ENCODE results near the gene RPP21. TPM values are rescaled to one million over a fixed set of nuclear protein-coding genes. Genes with fewer than 3 reads are reported as not detected.

The RPP21 gene
- total RNA-seq, 1 donor from 2014 or later, result 262 TPM

- no peak overlapping the region for H3K27ac ChIP-seq
- no peaks in the 10 kb centered on the region for H3K9me3 ChIP-seq
- DNase-seq (ENCODE audit: low spot score in 2 of 2), result no peak
- no peak overlapping the region for H3K4me3 ChIP-seq
- H3K36me3 ChIP-seq, result peaks cover 38 to 39% of the 10 kb centered on the region in 2 donors
- no peaks in the 10 kb centered on the region for H3K27me3 ChIP-seq
- H3K4me1 ChIP-seq, result peaks cover 0 to 20% of the 10 kb centered on the region in 2 donors
- TF ChIP-seq CTCF (IDR thresholded peaks at IDR 0.05), result no peak
- intact Hi-C loops (cut with DNase I), result loop anchor here (5.0 to 10.0 kb wide), 2 partner anchors 705 to 943 kb away; partner anchors contain the start of gene HLA-C
Observed at GRCh38 chr6:30329331-30329730, 15.6 kb upstream of the RPP21 start.

GRCh38 chr6:30331981-30332380 is 13.0 kb upstream of the RPP21 start:
- Histone ChIP-seq H3K27ac (no peak overlapping the region), H3K36me3 (peaks cover 61 to 65% of the 10 kb centered on the region in 2 donors), H3K9me3 (no peaks in the 10 kb centered on the region), H3K27me3 (no peaks in the 10 kb centered on the region), H3K4me3 (no peak overlapping the region), H3K4me1 (peaks cover 0 to 7% of the 10 kb centered on the region in 2 donors)
- TF ChIP-seq CTCF (IDR thresholded peaks at IDR 0.05), result no peak
- intact Hi-C loops (cut with DNase I), result no loop called here
- no peak for DNase-seq (ENCODE audit: low spot score in 2 of 2)

- TF ChIP-seq CTCF (IDR thresholded peaks at IDR 0.05), result no peak
- intact Hi-C loops (cut with DNase I), result no loop called here
- Histone ChIP-seq H3K27me3 (no peaks in the 10 kb centered on the region), H3K4me1 (no peaks in the 10 kb centered on the region), H3K27ac (no peak overlapping the region), H3K4me3 (no peak overlapping the region), H3K36me3 (peaks cover 68 to 86% of the 10 kb centered on the region in 2 donors), H3K9me3 (no peaks in the 10 kb centered on the region)
- DNase-seq (ENCODE audit: low spot score in 2 of 2), result no peak
Observed at GRCh38 chr6:30334075-30334783, 10.7 kb upstream of the RPP21 start.

GRCh38 chr6:30340589-30341054 is 4.3 kb upstream of the RPP21 start:
- Histone ChIP-seq H3K27ac (no peak overlapping the region), H3K4me3 (no peak overlapping the region), H3K4me1 (no peaks in the 10 kb centered on the region), H3K27me3 (no peaks in the 10 kb centered on the region), H3K9me3 (no peaks in the 10 kb centered on the region), H3K36me3 (peaks cover 35 to 65% of the 10 kb centered on the region in 2 donors)
- intact Hi-C loops (cut with DNase I), result loop anchor here (10.0 kb wide), 1 partner anchor 214 kb away; the partner anchor contains the start of genes GNL1 and PRR3
- TF ChIP-seq CTCF (IDR thresholded peaks at IDR 0.05), result no peak
- DNase-seq (ENCODE audit: low spot score in 2 of 2), result no peak

GRCh38 chr6:30341218-30341617 is 3.7 kb upstream of the RPP21 start:
- H3K27ac ChIP-seq, result no peak overlapping the region
- intact Hi-C loops (cut with DNase I), result loop anchor here (10.0 kb wide), 1 partner anchor 214 kb away; the partner anchor contains the start of genes GNL1 and PRR3
- peaks cover 29 to 60% of the 10 kb centered on the region in 2 donors for H3K36me3 ChIP-seq
- TF ChIP-seq CTCF (IDR thresholded peaks at IDR 0.05), result no peak
- DNase-seq (ENCODE audit: low spot score in 2 of 2), result no peak
- H3K27me3 ChIP-seq, result no peaks in the 10 kb centered on the region
- H3K4me1 ChIP-seq, result peaks cover 0 to 4% of the 10 kb centered on the region in 2 donors
- no peak overlapping the region for H3K4me3 ChIP-seq
- no peaks in the 10 kb centered on the region for H3K9me3 ChIP-seq

All from ascending aorta (tissue), 2 donors.